K562 (cell line): ENCODE results near the gene PDZRN3. TPM values are rescaled to one million over a fixed set of nuclear protein-coding genes. Genes with fewer than 3 reads are reported as not detected.

Experiments used
- ATAC-seq: fragments of 200-7000 bp; cut with Tn5 transposase; 3 replicates; pipeline ENCODE4 v1.9.1; 2020; ENCODE audit warnings: moderate library complexity
- BruUV-seq: library from RNA; stranded (reverse); fragments of 400-500 nt; replicated peaks from 2 replicates; lab custom pipeline; 2021; lab: Mats Ljungman, UMichigan
- CTCF ChIA-PET: fragments of 300-600 bp; formaldehyde crosslinking; extraction: SDS; loops from one replicate; lab custom pipeline; 2021; ENCODE audit warnings: low intra/inter-chr PET ratio; lab: Yijun Ruan, JAX
- POLR2A ChIA-PET: fragments of 300-600, 350-650 bp; sonication (Branson Sonifier 250); formaldehyde crosslinking; extraction: SDS; loops from one replicate; lab custom pipeline; 2021; ENCODE audit warnings: antibody characterized with exemption, inconsistent platforms; lab: Yijun Ruan, JAX
- DNase-seq, 4 experiments: peaks; one replicate each; pipeline versions ENCODE4 v3.0.0 to v3.0.0-alpha.2; 2011 to 2018; ENCODE audit warnings: low spot score in 3 of 4, mixed read lengths in 3 of 4; ENCODE audit errors: extremely low read depth in 1 of 4
- FAIRE-seq: peaks from 2 replicates; lab custom pipeline; 2011; peaks lifted over from hg19 to GRCh38; lab: Jason Lieb, UNC
- H2AFZ ChIP-seq: 2 replicates; pipeline ENCODE4 v1.6.0; 2011; ENCODE audit warnings: low read depth, low read length, control low read depth, inconsistent platforms
- H3K27ac ChIP-seq: fragments of 200-600 bp; 3 replicates; pipeline ENCODE4 v1.8.0; 2011; ENCODE audit warnings: low read depth, mild to moderate bottlenecking, control low read depth, inconsistent platforms, low read length, moderate library complexity, mixed read lengths; ENCODE audit errors: extremely low read depth
- H3K27me3 ChIP-seq, 2 experiments: fragments of 300-600 bp in 1 of 2; 2 replicates in 1 of 2; 3 replicates in 1 of 2; pipeline versions ENCODE4 v1.6.0 to v1.8.0; 2011; ENCODE audit warnings: inconsistent platforms in 2 of 2, low read length in 2 of 2, mild to moderate bottlenecking in 1 of 2, mixed read lengths in 1 of 2, moderate library complexity in 1 of 2; ENCODE audit not compliant: control insufficient read depth in 2 of 2, insufficient read depth in 2 of 2
- H3K36me3 ChIP-seq: fragments of 300-600 bp; 3 replicates; pipeline ENCODE4 v1.8.0; 2011; ENCODE audit warnings: mild to moderate bottlenecking, low read length, inconsistent platforms; ENCODE audit not compliant: control insufficient read depth, insufficient read depth
- H3K4me1 ChIP-seq, 2 experiments: fragments of 200-600 bp in 1 of 2; replicated peaks in 1 of 2; 2 replicates in 1 of 2; 3 replicates in 1 of 2; pipeline versions ENCODE4 v1.5.1 to v1.8.0; 2011; ENCODE audit warnings: inconsistent platforms in 2 of 2, low read length in 2 of 2, mild to moderate bottlenecking in 1 of 2, mixed read lengths in 1 of 2, moderate library complexity in 1 of 2; ENCODE audit not compliant: control insufficient read depth in 2 of 2, insufficient read depth in 2 of 2
- H3K4me2 ChIP-seq: 2 replicates; pipeline ENCODE4 v1.6.1; 2011; ENCODE audit warnings: low read length, control low read depth, inconsistent platforms, mixed read lengths; ENCODE audit not compliant: insufficient read depth
- H3K4me3 ChIP-seq: fragments of 200-600 bp; sonication (generic), shearing (Covaris generic); 2 replicates; pipeline ENCODE4 v1.5.1; 2016; ENCODE audit warnings: control low read depth, inconsistent platforms
- H3K79me2 ChIP-seq: fragments of 200-600 bp; 3 replicates; pipeline ENCODE4 v1.8.0; 2011; ENCODE audit warnings: low read length, inconsistent platforms; ENCODE audit not compliant: control insufficient read depth, insufficient read depth
- H3K9ac ChIP-seq, 2 experiments: 2 replicates each; pipeline versions ENCODE4 v1.6.0 to v1.6.1; 2011; ENCODE audit warnings: low read depth in 2 of 2, low read length in 2 of 2, control low read depth in 1 of 2, inconsistent platforms in 1 of 2, mild to moderate bottlenecking in 1 of 2, mixed read lengths in 1 of 2; ENCODE audit not compliant: insufficient read depth in 1 of 2
- H3K9me1 ChIP-seq: one replicate; pipeline ENCODE4 v1.6.0; 2011; ENCODE audit warnings: inconsistent platforms, mild to moderate bottlenecking, low read length, moderate library complexity; ENCODE audit not compliant: control insufficient read depth, insufficient read depth
- H3K9me3 ChIP-seq: replicated peaks from 2 replicates; pipeline ENCODE4 v1.5.1; 2011; ENCODE audit warnings: low read depth, low read length, inconsistent platforms; ENCODE audit not compliant: control insufficient read depth, insufficient read depth
- H4K20me1 ChIP-seq: replicated peaks from 2 replicates; pipeline ENCODE4 v1.6.1; 2011; ENCODE audit warnings: low read length, inconsistent platforms, mixed read lengths; ENCODE audit not compliant: control insufficient read depth, insufficient read depth
- KAT2B ChIP-seq: IDR thresholded peaks from one replicate; pipeline ENCODE4 v1.6.1; 2012; ENCODE audit warnings: low read depth, mild to moderate bottlenecking, control low read depth, inconsistent platforms, low read length, moderate library complexity
- MCM2 ChIP-seq: fragments of 450-650 bp; IDR thresholded peaks from 2 replicates; pipeline ENCODE4 v1.6.1; 2017; ENCODE audit warnings: low read depth, mild to moderate bottlenecking
- MYNN ChIP-seq, 2 experiments: sonication (generic); formaldehyde crosslinking in 1 of 2; IDR thresholded peaks; 2 replicates each; pipeline versions ENCODE4 v1.5.0 to v1.6.1; 2016 to 2020; ENCODE audit warnings: antibody characterized with exemption in 1 of 2, missing genetic modification reagents in 1 of 2
- NCOA2 ChIP-seq, 2 experiments: fragments of 450-650 bp; IDR thresholded peaks; 2 replicates each; pipeline ENCODE4 v1.6.1; 2018; ENCODE audit warnings: mild to moderate bottlenecking in 2 of 2, moderate library complexity in 1 of 2; ENCODE audit not compliant: partially characterized antibody in 2 of 2
- POLR2AphosphoS2 ChIP-seq: IDR thresholded peaks from 2 replicates; pipeline ENCODE4 v1.6.1; 2012; ENCODE audit warnings: low read length, improper control_type of control experiment
- ZBTB17 ChIP-seq: fragments of 450-650 bp; formaldehyde crosslinking; IDR thresholded peaks from 2 replicates; pipeline ENCODE4 v1.4.0; 2020; ENCODE audit warnings: mild to moderate bottlenecking
- ZNF197 ChIP-seq: fragments of 200-800 bp; sonication (Bioruptor generic); IDR thresholded peaks from 2 replicates; pipeline ENCODE4 v1.6.1; 2016; ENCODE audit warnings: low read depth, missing genetic modification characterization, missing compliant biosample characterization
- ZNF785 ChIP-seq: fragments of 250-450 bp; sonication (Bioruptor Pico); IDR thresholded peaks from 2 replicates; pipeline ENCODE4 v1.4.0; 2020; ENCODE audit warnings: mild to moderate bottlenecking
- WGBS: fragments of 100-300 bp; shearing (Covaris generic); methylation state at CpG from one replicate; pipeline ENCODE4 v1.1.6; 2016; ENCODE audit warnings: low coverage, mixed read lengths; ENCODE audit not compliant: insufficient coverage; ENCODE audit errors: missing lambda C conversion rate; 5-methylcytosine and 5-hydroxymethylcytosine counted together
- in situ Hi-C: fragments of 300-500 bp; cut with MboI; formaldehyde crosslinking; loops from 4 replicates; pipeline ENCODE4 v1.15.0; 2018; ENCODE audit warnings: inconsistent platforms, mixed read lengths
- intact Hi-C: fragments of 100-400 bp; cut with micrococcal nuclease; formaldehyde crosslinking; loops from 2 replicates; pipeline ENCODE4 v1.14.2; 2022
- polyA plus RNA-seq, 8 experiments: library from polyadenylated mRNA; depleted of rRNA in 4 of 8; stranded (reverse) in 5 of 8; unstranded in 3 of 8; fragments of >200 nt; fragmentation: Nextera tagmentation in 2 of 8; fragmentation: Illumina TruSeq in 1 of 8; extraction: Ambion mirVana in 2 of 8; extraction: Trizol in 1 of 8; gene quantifications; 2 replicates each; pipeline versions ENCODE4 v1.2.1 to v1.2.3, GENCODE V29; 2011 to 2014; ENCODE audit warnings: inconsistent platforms in 1 of 8, missing spikeins in 1 of 8
- total RNA-seq, 7 experiments: library from RNA; depleted of rRNA in 6 of 7; stranded (reverse); fragments of >200 nt in 6 of 7; fragmentation: Illumina TruSeq in 2 of 7; extraction: Trizol in 2 of 7; gene quantifications; 2 replicates each; pipeline versions ENCODE4 v1.2.1 to v1.2.3, GENCODE V29; 2011 to 2021; ENCODE audit warnings: low replicate concordance in 1 of 7

Gene PDZRN3
- total and polyA plus RNA-seq, 9 of the 15 experiments (the other 6 are each of a cell fraction or from before 2014, with no cell fraction given) = 0.16 TPM; not detected in 8

- 0% methylated on average over 2 of the region's 3 CpGs for WGBS
- TF ChIP-seq MYNN (IDR thresholded peaks at IDR 0.05) (no peak), MYNN (CRISPR knock-in tag; IDR thresholded peaks at IDR 0.05) (no peak), ZBTB17 (CRISPR knock-in tag) (0 out of 2 replicates have a peak, but pooled peaks have one; percentile 34), POLR2AphosphoS2 (no peak), MCM2 (no peak), ZNF785 (CRISPR knock-in tag) (no peak), NCOA2 (IDR thresholded peaks at IDR 0.05; ENCODE audit: partially characterized antibody in 2 of 2) (no peak), ZNF197 (CRISPR knock-in tag) (no peak)
- Histone ChIP-seq H3K27ac (no peak overlapping the region), H3K9me1 (no peaks in the 10 kb centered on the region), H3K79me2 (no peaks in the 10 kb centered on the region), H2AFZ (no peak overlapping the region), H3K9ac (no peak overlapping the region), H3K36me3 (no peaks in the 10 kb centered on the region), H3K4me2 (no peak overlapping the region), H3K27me3 (no peaks in the 10 kb centered on the region), H3K4me1 (no peaks in the 10 kb centered on the region), H3K4me3 (no peak overlapping the region), H3K9me3 (no peaks in the 10 kb centered on the region), H4K20me1 (no peaks in the 10 kb centered on the region)
- FAIRE-seq (no peak), ATAC-seq (no peak), DNase-seq (no peak)
- intact Hi-C loops (no loop called here), in situ Hi-C loops (no loop called here)
- CTCF ChIA-PET = no interaction called here
- POLR2A ChIA-PET = no interaction called here
- no TSS peak for BruUV-seq
Observed at GRCh38 chr3:73481888-73482287, 142.9 kb downstream of the PDZRN3 start.

- Histone ChIP-seq H3K4me3 (no peak overlapping the region), H3K4me2 (no peak overlapping the region), H3K36me3 (no peaks in the 10 kb centered on the region), H3K27ac (no peak overlapping the region), H3K79me2 (no peaks in the 10 kb centered on the region), H4K20me1 (no peaks in the 10 kb centered on the region), H3K4me1 (no peaks in the 10 kb centered on the region), H3K9ac (no peak overlapping the region), H3K9me3 (no peaks in the 10 kb centered on the region), H2AFZ (no peak overlapping the region), H3K9me1 (no peaks in the 10 kb centered on the region), H3K27me3 (no peaks in the 10 kb centered on the region)
- no peak for ATAC-seq
- FAIRE-seq = no peak
- no TSS peak for BruUV-seq
- ChIA-PET CTCF (no interaction called here), POLR2A (no interaction called here)
- in situ Hi-C loops = no loop called here
- intact Hi-C loops = no loop called here
- no peak for TF ChIP-seq KAT2B
- DNase-seq = no peak
- 0% methylated on average over 3 of the region's 3 CpGs for WGBS
Observed at GRCh38 chr3:73480187-73480672, 144.5 kb downstream of the PDZRN3 start.
